Upper lobe of right lung (tissue), 1 donor: ENCODE data around the gene ADAMTS9. TPM values are rescaled to one million over a fixed set of nuclear protein-coding genes. Genes with fewer than 3 reads are reported as not detected.
A peak's percentile ranks its signal among the peaks of the same experiment; 100 is the strongest.

Source experiments
- ATAC-seq: fragments of 200-7000 bp; cut with Tn5 transposase; one replicate; pipeline ENCODE4 v1.9.1; 2020; ENCODE audit warnings: mild to moderate bottlenecking, moderate library complexity
- DNase-seq: peaks from one replicate; pipeline ENCODE4 v3.0.0-alpha.2; 2020
- H3K27ac ChIP-seq: fragments of 200-600 bp; one replicate; pipeline ENCODE4 v1.8.0; 2022
- H3K27me3 ChIP-seq: fragments of 200-600 bp; one replicate; pipeline ENCODE4 v1.8.0; 2022; ENCODE audit warnings: mild to moderate bottlenecking
- H3K36me3 ChIP-seq: fragments of 200-600 bp; one replicate; pipeline ENCODE4 v1.8.0; 2022
- H3K4me1 ChIP-seq: fragments of 200-600 bp; one replicate; pipeline ENCODE4 v1.8.0; 2022
- H3K4me3 ChIP-seq: fragments of 200-600 bp; one replicate; pipeline ENCODE4 v1.8.0; 2022; ENCODE audit warnings: mild to moderate bottlenecking
- H3K9me3 ChIP-seq: fragments of 200-600 bp; one replicate; pipeline ENCODE4 v1.8.0; 2022
- intact Hi-C: fragments of 100-400 bp; cut with DNase I; formaldehyde crosslinking; loops from one replicate; pipeline ENCODE4 v1.11.0; 2022
- total RNA-seq: library from RNA; stranded (reverse); fragmentation: NEBNext Ultra II Directional; extraction: Animal tissue kit (Norgen Biotek cat#: 25700); gene quantifications from one replicate; pipeline ENCODE4 v1.2.1, GENCODE V29; 2021
- TF ChIP-seq, protein P1 (sequence below): fragments of 200-600 bp; IDR thresholded peaks from one replicate; pipeline ENCODE4 v1.8.0; 2022; ENCODE audit warnings: antibody characterized with exemption
- donor health status: DM: no; HTN: yes; CAD: no; lungs with severe emphysema.

ADAMTS9 gene
- total RNA-seq, 1 donor from 2014 or later: 30.1 TPM

DNA sequence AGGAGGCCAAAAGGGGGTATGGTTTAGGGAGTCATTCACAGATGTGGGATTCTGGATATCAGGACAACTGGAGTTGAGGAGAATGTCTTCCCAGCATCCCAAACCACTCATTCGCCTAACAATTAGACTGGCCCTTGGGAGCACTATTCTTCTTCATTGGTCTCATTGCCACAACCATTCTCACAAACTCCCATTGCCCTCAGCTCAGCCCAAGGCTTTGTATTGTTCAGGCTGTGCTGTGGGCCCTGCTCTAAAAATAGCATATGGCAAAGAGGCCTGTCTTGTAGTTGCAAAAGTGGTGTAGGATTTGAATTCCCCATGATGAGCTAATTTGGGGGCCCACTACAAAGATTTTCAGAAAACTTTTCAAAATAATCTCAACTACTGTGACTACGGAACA is 6.3 kb upstream of the ADAMTS9 start:
- Histone ChIP-seq H3K4me3 (no peak overlapping the region), H3K36me3 (no peaks in the 10 kb centered on the region), H3K27ac (no peak overlapping the region), H3K4me1 (peaks cover 2% of the 10 kb centered on the region), H3K9me3 (no peaks in the 10 kb centered on the region), H3K27me3 (no peaks in the 10 kb centered on the region)
- ATAC-seq (no peak), DNase-seq (no peak)
- TF ChIP-seq, protein P1, sequence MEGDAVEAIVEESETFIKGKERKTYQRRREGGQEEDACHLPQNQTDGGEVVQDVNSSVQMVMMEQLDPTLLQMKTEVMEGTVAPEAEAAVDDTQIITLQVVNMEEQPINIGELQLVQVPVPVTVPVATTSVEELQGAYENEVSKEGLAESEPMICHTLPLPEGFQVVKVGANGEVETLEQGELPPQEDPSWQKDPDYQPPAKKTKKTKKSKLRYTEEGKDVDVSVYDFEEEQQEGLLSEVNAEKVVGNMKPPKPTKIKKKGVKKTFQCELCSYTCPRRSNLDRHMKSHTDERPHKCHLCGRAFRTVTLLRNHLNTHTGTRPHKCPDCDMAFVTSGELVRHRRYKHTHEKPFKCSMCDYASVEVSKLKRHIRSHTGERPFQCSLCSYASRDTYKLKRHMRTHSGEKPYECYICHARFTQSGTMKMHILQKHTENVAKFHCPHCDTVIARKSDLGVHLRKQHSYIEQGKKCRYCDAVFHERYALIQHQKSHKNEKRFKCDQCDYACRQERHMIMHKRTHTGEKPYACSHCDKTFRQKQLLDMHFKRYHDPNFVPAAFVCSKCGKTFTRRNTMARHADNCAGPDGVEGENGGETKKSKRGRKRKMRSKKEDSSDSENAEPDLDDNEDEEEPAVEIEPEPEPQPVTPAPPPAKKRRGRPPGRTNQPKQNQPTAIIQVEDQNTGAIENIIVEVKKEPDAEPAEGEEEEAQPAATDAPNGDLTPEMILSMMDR: no peak
- intact Hi-C loops: no loop called here

GRCh38 chr3:64693031-64693430 is 5.2 kb upstream of the ADAMTS9 start:
- no peak for DNase-seq
- TF ChIP-seq, protein P1: no peak
- no peak overlapping the region for H3K27ac ChIP-seq
- intact Hi-C loops: no loop called here
- H3K4me3 ChIP-seq: no peak overlapping the region
- H3K9me3 ChIP-seq: no peaks in the 10 kb centered on the region
- H3K36me3 ChIP-seq: no peaks in the 10 kb centered on the region
- no peak for ATAC-seq
- H3K4me1 ChIP-seq: peaks cover 3% of the 10 kb centered on the region
- no peaks in the 10 kb centered on the region for H3K27me3 ChIP-seq

DNA sequence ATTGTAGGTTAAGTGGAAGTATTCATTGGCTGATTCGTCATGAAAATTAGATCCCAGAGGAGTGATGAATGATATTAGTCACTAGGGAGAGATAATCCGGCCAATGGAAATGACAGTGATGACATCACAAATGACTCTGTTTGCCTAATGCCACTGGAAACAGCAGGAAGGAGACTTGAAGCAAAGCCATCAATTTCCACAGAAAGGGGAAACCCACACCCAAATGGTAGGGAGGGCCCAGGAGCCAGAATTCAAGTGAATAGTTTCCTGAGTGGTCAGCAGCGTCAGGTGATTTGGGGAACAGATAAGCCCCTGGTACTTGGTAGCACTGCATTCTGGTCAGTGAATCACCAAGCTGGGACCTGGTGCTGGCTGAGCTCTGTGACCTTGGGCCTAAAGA is 3.3 kb upstream of the ADAMTS9 start:
- ATAC-seq (no peak), DNase-seq (no peak)
- TF ChIP-seq, protein P1: no peak
- intact Hi-C loops: no loop called here
- no peaks in the 10 kb centered on the region for H3K36me3 ChIP-seq
- peaks cover 3% of the 10 kb centered on the region for H3K4me1 ChIP-seq
- no peak overlapping the region for H3K27ac ChIP-seq
- no peaks in the 10 kb centered on the region for H3K9me3 ChIP-seq
- no peak overlapping the region for H3K4me3 ChIP-seq
- no peaks in the 10 kb centered on the region for H3K27me3 ChIP-seq

GRCh38 chr3:64687086-64687780 is 567 bp downstream of the ADAMTS9 start:
- peak; percentile 3 for ATAC-seq

GRCh38 chr3:64686446-64686908 is 1.3 kb downstream of the ADAMTS9 start:
- Histone ChIP-seq H3K9me3 (no peaks in the 10 kb centered on the region), H3K36me3 (no peaks in the 10 kb centered on the region), H3K27ac (peak overlapping the region; percentile 95), H3K4me1 (peaks cover 6% of the 10 kb centered on the region), H3K27me3 (no peaks in the 10 kb centered on the region), H3K4me3 (peak overlapping the region; percentile 74)
- TF ChIP-seq, protein P1: no peak
- ATAC-seq (peak; percentile 44), DNase-seq (peak; percentile 80)
- intact Hi-C loops: no loop called here

More at GRCh38 chr3:64687086-64687780, 567 bp downstream of the ADAMTS9 start:
- TF ChIP-seq, protein P1: no peak
- Histone ChIP-seq H3K36me3 (no peaks in the 10 kb centered on the region), H3K4me3 (peak overlapping the region; percentile 74), H3K4me1 (peaks cover 6% of the 10 kb centered on the region), H3K9me3 (no peaks in the 10 kb centered on the region), H3K27ac (peak overlapping the region; percentile 95), H3K27me3 (no peaks in the 10 kb centered on the region)
- DNase-seq: no peak
- intact Hi-C loops: no loop called here
